NCI-H69 (cell line): Measurements from ENCODE around the gene NPY4R2.
"Not testable (repeated sequence)": the region's sequence is repeated elsewhere in the genome, so short reads cannot be mapped to it uniquely, and the experiment has no call there.

ENCODE experiments used
- DNase-seq: peaks from one replicate; lab custom pipeline; 2025; lab: John Stamatoyannopoulos, UW

NPY4R2 gene

GRCh38 chr10:47918475-47918874 lies at the start of gene NPY4R2:
Gene NPY4R2, plus strand, starts transcription at chr10:47918662. Its CDS starts 3,326 bp downstream, at chr10:47921988.
- DNase-seq = not testable (repeated sequence)

GRCh38 chr10:47870887-47871286 lies 47.6 kb upstream of the NPY4R2 start:
- DNase-seq = not testable (repeated sequence)

GRCh38 chr10:47871485-47872180 lies 46.8 kb upstream of the NPY4R2 start:
- DNase-seq = not testable (repeated sequence)

- not testable (repeated sequence) for DNase-seq
Measured at GRCh38 chr10:47872236-47872635, 46.2 kb upstream of the NPY4R2 start.

GRCh38 chr10:47884239-47884638 lies 34.2 kb upstream of the NPY4R2 start:
- DNase-seq = not testable (repeated sequence)

- DNase-seq = not testable (repeated sequence)
Measured at GRCh38 chr10:47884934-47885333, 33.5 kb upstream of the NPY4R2 start.

- DNase-seq = not testable (repeated sequence)
Measured at GRCh38 chr10:47886356-47886755, 32.1 kb upstream of the NPY4R2 start.

GRCh38 chr10:47886827-47887226 lies 31.6 kb upstream of the NPY4R2 start:
- not testable (repeated sequence) for DNase-seq

- DNase-seq = not testable (repeated sequence)
Measured at GRCh38 chr10:47890737-47891136, 27.7 kb upstream of the NPY4R2 start.

- not testable (repeated sequence) for DNase-seq
Measured at GRCh38 chr10:47892494-47893261, 25.8 kb upstream of the NPY4R2 start.

- not testable (repeated sequence) for DNase-seq
Measured at GRCh38 chr10:47894571-47894970, 23.9 kb upstream of the NPY4R2 start.

GRCh38 chr10:47897813-47898212 lies 20.6 kb upstream of the NPY4R2 start:
- not testable (repeated sequence) for DNase-seq

GRCh38 chr10:47909333-47909732 lies 9.1 kb upstream of the NPY4R2 start:
- not testable (repeated sequence) for DNase-seq

GRCh38 chr10:47910486-47910885 lies 8.0 kb upstream of the NPY4R2 start:
- DNase-seq = not testable (repeated sequence)

- DNase-seq = not testable (repeated sequence)
Measured at GRCh38 chr10:47914052-47914451, 4.4 kb upstream of the NPY4R2 start.

- DNase-seq = not testable (repeated sequence)
Measured at GRCh38 chr10:47915849-47916548, 2.5 kb upstream of the NPY4R2 start.

- DNase-seq = not testable (repeated sequence)
Measured at GRCh38 chr10:47920610-47921009, 2.1 kb downstream of the NPY4R2 start.

GRCh38 chr10:47922503-47922902 lies 4.0 kb downstream of the NPY4R2 start:
- not testable (repeated sequence) for DNase-seq

- not testable (repeated sequence) for DNase-seq
Measured at GRCh38 chr10:47924628-47925027, 6.2 kb downstream of the NPY4R2 start.

GRCh38 chr10:47927147-47927916 lies 8.9 kb downstream of the NPY4R2 start:
- not testable (repeated sequence) for DNase-seq

- not testable (repeated sequence) for DNase-seq
Measured at GRCh38 chr10:47928225-47928624, 9.8 kb downstream of the NPY4R2 start.

GRCh38 chr10:47932824-47933223 lies 14.4 kb downstream of the NPY4R2 start:
- not testable (repeated sequence) for DNase-seq
